NCI-H2196 (cell line): ENCODE results near the gene PGA4.
"Not testable (repeated sequence)": the region's sequence is repeated elsewhere in the genome, so short reads cannot be mapped to it uniquely, and the experiment has no call there.

Experiments
- DNase-seq: peaks from one replicate; lab custom pipeline; 2025; ENCODE audit not compliant: unreplicated experiment; lab: John Stamatoyannopoulos, UW

Gene PGA4

DNA sequence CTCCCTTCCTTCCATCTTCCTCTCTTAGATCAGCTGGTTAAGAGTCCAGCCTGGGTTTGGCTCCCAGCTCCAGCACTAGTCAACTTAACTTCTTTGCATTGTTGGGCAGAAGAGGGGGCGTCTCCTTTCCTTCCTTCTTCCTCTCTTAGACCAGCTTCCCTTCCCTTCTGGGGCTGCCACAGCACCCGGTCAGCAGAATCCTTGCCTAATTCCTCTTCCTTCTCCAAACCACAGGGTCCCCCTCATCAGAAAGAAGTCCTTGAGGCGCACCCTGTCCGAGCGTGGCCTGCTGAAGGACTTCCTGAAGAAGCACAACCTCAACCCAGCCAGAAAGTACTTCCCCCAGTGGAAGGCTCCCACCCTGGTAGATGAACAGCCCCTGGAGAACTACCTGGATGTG, 18.3 kb upstream of the PGA4 start:
- DNase-seq: not testable (repeated sequence)

DNA sequence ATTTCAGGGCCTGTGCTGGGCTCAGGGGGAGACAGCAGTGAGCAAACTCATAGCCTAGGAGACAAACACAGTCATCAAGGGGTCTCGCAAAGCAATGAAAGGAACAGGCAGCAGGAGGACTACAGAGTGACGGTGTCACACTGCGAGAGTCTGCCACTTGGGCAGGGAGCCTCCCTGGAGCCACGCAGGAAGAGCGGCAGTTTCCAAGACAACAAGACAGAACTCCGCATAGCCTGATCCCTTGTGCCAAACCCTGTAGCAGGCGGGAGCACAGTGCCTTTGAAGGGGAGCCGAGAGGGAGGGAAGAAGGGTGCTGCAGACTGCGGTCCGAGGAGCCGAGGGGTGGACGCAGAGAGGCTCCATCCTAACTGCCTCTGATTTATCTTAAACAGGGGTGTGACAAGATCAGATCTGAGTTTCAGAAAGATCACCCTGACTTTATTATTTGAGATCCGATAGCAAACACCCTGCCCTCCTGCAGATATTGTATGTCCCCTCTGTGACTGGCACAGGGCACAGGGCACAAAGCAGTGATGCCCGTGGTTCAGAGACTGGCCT, 17.6 kb upstream of the PGA4 start:
- not testable (repeated sequence) for DNase-seq

DNA sequence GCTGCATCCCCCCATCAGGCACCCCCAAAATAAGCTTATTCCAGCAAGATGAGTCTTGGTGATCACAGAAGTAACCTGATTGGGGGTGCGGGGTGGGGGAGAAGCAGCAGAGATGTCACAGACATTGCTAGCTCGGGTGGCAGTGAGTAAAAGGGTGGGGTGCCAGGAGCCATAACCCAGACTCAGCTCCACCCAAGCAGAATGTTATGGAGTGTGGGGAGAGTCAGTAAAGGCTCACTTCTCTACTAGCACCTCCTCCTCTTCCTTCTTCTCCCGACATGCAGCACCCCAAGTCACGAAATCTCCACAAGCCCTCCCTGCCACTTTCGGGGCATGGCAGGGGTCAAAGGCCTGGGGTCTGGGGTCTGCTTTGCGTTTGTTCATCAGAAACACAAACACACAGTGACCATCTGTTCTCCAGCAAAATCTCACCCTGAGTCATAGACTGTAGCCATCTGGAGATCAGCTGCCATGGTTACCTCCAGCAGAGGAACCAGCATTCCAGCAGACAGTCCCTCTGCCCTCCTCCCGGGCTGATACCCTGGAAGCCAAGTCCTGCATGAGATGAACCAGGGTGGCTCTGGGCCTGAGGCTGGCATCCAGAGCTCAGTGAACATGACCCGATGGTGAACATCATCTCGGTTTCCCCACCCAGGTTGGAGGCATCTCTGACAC, 14.4 kb upstream of the PGA4 start:
- DNase-seq: not testable (repeated sequence)

DNA sequence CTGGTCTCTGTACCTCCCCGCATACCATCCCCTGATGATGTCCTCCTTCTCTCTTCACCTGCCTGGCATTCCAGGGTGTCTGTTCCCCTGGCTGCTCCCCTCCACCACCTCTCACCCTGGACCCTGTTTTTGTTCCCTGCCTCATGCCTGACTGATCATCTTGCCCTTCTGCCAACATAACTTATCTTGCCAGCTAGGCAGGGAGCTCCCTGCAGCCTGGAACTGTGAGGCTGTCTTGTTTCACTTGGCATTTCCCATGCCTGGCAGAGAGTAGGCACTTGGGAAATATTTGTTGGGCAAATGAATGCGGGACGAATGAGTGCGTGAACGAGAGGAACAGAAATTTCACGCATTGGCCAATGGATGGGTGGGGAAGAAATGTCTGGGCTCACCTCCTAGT, 11.5 kb upstream of the PGA4 start:
- DNase-seq: not testable (repeated sequence)

DNA sequence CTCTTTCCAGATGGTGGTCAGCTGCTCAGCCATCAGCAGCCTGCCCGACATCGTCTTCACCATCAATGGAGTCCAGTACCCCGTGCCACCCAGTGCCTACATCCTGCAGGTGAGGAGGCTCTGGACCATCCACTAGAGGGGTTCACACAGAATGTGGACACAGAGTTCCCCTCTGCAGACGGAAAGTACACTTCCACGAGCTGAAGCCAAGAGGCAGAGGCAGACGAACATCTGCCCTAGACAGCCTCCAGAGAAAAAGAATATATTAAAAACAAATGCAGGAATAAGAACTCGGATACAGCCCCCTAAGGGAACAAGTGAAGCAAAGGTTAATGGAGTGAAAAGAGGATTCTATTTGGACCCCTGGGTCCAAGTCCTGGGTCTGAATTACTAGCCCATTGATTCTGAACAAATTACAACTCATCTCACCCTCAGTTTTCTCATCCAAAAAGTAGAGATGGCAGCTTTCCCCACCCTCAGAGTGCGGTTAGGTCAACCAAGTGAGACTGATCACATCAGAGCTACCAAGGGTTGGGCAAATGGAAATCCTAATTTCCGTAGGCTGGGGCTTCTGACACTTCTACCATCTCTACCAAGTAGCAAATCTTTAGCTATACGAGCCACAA, 10.7 kb upstream of the PGA4 start:
- DNase-seq: not testable (repeated sequence)

DNA sequence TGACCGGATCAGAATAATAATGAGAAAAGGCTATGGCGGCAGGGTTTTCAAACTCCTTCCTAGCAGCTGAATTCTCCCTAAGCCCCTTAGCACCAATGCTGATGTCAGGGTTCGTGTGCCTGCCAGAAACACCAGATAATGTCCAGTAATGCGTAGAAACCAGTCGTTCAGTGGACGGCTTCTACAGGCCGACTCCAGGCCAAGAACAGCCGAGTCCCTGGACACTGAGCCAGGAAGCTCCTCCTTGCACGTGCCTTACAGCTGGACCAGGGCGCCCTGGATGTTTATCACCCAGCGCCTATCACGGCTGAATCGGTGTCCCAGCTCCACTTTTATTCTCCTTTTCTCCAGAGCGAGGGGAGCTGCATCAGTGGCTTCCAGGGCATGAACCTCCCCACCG, 9.9 kb upstream of the PGA4 start:
- not testable (repeated sequence) for DNase-seq

DNA sequence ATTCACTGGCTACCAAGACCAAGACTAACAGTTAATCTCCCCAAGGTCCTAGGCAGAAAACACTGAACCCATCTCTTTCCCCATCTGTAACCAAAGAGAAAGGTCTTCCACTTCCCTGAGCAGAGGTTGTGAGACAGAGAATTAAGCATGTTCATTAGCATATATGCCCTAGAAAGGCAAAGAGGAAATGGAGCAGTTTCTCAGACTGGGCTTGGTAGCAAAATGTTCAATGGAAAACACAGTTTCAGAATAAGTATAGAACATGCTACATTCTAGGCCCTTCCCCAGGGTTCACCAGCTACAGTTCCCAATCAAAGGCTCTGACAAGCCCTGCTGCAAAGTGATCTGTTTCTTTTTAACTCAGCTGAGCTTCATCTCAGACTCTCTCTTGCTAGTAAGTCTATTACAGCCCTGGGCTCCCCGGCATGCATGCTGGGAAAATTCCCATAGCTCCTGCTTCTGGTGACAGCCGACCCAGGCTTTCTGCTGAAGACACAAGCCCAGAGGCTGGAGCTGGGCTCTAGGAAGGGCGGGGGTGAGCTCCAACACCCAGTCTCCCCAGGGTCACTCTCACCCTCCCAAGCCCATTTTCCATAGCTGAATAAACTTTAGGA, 8.3 kb upstream of the PGA4 start:
- not testable (repeated sequence) for DNase-seq

DNA sequence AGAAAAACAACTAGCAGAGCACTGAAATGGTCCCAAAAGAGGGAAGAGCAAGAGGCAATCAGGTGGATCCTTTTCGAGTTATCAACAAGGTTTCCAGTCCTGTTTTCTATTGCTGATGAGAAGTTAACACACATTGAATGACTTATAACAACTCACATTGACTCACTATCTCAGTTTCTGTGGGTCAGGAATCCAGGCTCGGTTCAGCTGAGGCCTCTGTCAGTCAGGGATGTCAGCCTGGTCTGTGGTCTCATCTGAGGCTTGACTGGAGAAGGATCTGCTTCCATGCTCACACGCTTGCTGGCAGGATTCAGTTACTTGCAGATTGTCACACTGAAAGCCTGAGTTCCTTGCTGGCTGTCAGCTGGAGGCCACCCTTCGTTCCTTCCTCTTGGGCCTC, 3.8 kb upstream of the PGA4 start:
- DNase-seq: not testable (repeated sequence)

DNA sequence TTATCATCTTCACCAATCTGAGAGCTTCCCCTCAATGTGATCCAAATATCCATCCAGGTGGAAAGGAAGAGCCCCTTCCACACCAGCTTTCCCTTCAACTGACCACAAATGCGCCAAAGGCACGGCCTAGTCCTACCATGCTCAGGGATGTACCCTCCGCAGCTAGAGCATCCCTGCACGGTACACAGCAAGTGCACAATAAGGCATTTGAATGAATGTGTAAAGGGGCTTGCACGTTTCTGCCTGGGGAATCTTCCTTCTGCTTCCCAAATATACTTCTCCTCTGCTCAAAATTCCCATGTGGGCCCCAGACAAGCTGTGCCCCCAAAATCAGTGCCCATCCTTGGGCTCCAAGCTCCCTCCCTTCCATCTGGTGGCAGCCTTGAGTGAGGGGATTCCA, 3.1 kb upstream of the PGA4 start:
- not testable (repeated sequence) for DNase-seq

DNA sequence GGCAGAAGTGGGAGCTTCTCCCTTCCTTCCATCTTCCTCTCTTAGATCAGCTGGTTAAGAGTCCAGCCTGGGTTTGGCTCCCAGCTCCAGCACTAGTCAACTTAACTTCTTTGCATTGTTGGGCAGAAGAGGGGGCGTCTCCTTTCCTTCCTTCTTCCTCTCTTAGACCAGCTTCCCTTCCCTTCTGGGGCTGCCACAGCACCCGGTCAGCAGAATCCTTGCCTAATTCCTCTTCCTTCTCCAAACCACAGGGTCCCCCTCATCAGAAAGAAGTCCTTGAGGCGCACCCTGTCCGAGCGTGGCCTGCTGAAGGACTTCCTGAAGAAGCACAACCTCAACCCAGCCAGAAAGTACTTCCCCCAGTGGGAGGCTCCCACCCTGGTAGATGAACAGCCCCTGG, 545 bp downstream of the PGA4 start:
- not testable (repeated sequence) for DNase-seq

DNA sequence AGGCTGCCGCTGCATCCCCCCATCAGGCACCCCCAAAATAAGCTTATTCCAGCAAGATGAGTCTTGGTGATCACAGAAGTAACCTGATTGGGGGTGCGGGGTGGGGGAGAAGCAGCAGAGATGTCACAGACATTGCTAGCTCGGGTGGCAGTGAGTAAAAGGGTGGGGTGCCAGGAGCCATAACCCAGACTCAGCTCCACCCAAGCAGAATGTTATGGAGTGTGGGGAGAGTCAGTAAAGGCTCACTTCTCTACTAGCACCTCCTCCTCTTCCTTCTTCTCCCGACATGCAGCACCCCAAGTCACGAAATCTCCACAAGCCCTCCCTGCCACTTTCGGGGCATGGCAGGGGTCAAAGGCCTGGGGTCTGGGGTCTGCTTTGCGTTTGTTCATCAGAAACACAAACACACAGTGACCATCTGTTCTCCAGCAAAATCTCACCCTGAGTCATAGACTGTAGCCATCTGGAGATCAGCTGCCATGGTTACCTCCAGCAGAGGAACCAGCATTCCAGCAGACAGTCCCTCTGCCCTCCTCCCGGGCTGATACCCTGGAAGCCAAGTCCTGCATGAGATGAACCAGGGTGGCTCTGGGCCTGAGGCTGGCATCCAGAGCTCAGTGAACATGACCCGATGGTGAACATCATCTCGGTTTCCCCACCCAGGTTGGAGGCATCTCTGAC, 4.5 kb downstream of the PGA4 start:
- DNase-seq: not testable (repeated sequence)

DNA sequence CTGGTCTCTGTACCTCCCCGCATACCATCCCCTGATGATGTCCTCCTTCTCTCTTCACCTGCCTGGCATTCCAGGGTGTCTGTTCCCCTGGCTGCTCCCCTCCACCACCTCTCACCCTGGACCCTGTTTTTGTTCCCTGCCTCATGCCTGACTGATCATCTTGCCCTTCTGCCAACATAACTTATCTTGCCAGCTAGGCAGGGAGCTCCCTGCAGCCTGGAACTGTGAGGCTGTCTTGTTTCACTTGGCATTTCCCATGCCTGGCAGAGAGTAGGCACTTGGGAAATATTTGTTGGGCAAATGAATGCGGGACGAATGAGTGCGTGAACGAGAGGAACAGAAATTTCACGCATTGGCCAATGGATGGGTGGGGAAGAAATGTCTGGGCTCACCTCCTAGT, 7.3 kb downstream of the PGA4 start:
- DNase-seq: not testable (repeated sequence)

DNA sequence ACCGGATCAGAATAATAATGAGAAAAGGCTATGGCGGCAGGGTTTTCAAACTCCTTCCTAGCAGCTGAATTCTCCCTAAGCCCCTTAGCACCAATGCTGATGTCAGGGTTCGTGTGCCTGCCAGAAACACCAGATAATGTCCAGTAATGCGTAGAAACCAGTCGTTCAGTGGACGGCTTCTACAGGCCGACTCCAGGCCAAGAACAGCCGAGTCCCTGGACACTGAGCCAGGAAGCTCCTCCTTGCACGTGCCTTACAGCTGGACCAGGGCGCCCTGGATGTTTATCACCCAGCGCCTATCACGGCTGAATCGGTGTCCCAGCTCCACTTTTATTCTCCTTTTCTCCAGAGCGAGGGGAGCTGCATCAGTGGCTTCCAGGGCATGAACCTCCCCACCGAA, 8.9 kb downstream of the PGA4 start:
- DNase-seq: not testable (repeated sequence)

DNA sequence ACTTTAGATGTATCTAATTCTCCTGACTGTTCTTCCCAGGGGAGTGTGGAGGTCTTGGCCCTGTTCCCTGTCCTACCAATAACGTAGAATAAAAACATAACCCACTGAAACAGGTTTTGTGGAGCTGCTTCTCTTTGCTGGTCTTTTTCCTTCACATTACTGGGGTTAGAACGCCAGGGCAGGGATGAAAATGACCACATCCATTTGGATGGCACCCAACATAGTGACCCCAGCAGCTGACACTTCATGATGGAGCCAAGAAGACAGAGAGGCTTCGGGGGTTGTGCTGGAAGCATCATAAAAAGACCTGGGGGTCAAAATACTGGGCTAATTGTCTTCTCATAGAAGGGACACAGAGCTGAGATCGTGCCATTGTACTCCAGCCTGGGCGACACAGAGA, 9.4 kb downstream of the PGA4 start:
- not testable (repeated sequence) for DNase-seq

DNA sequence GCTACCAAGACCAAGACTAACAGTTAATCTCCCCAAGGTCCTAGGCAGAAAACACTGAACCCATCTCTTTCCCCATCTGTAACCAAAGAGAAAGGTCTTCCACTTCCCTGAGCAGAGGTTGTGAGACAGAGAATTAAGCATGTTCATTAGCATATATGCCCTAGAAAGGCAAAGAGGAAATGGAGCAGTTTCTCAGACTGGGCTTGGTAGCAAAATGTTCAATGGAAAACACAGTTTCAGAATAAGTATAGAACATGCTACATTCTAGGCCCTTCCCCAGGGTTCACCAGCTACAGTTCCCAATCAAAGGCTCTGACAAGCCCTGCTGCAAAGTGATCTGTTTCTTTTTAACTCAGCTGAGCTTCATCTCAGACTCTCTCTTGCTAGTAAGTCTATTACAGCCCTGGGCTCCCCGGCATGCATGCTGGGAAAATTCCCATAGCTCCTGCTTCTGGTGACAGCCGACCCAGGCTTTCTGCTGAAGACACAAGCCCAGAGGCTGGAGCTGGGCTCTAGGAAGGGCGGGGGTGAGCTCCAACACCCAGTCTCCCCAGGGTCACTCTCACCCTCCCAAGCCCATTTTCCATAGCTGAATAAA, 10.5 kb downstream of the PGA4 start:
- not testable (repeated sequence) for DNase-seq

DNA sequence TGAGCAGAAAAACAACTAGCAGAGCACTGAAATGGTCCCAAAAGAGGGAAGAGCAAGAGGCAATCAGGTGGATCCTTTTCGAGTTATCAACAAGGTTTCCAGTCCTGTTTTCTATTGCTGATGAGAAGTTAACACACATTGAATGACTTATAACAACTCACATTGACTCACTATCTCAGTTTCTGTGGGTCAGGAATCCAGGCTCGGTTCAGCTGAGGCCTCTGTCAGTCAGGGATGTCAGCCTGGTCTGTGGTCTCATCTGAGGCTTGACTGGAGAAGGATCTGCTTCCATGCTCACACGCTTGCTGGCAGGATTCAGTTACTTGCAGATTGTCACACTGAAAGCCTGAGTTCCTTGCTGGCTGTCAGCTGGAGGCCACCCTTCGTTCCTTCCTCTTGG, 15.0 kb downstream of the PGA4 start:
- not testable (repeated sequence) for DNase-seq

DNA sequence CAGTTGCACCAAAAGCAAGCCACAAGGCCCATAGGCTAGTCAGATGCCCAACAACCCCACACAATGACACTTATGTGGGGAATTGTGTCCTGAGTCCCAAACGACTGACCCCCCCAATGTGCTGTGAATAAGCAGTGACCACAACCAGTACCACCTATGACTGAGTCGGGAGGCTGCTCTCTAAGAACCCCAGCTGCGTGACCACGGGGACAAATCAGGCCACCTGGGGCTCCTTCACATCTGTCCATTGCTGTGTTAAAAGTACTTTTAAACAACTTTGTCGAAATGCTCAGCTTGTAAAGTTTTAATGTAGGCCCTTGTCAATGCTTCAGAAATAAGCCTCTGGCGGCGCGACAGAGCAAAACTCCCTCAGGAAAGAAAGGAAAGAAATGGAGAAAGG, 18.1 kb downstream of the PGA4 start:
- not testable (repeated sequence) for DNase-seq

DNA sequence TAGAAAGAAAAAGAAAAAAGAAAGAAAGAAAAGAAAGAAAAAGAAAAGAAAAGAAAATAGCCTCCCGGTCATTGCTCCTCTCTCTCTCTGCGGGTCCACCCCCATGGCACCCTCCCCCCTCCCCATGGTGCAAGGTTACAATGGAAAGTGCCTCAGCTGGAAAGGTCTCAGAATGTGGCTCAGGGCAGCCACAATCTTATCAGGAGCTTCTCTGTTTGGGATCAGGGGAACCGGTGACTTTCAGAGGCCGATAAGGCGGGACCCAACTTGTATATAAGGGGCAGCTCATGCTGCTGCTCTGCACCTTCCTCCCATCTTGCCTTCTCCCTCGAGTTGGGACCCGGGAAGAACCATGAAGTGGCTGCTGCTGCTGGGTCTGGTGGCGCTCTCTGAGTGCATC, 18.7 kb downstream of the PGA4 start, which contains the start of gene PGA5:
TSS of gene PGA5 (plus strand) at position 301 of the 400 bp plus-strand sequence. CDS start at position 353, 52 bp downstream.
- not testable (repeated sequence) for DNase-seq

DNA sequence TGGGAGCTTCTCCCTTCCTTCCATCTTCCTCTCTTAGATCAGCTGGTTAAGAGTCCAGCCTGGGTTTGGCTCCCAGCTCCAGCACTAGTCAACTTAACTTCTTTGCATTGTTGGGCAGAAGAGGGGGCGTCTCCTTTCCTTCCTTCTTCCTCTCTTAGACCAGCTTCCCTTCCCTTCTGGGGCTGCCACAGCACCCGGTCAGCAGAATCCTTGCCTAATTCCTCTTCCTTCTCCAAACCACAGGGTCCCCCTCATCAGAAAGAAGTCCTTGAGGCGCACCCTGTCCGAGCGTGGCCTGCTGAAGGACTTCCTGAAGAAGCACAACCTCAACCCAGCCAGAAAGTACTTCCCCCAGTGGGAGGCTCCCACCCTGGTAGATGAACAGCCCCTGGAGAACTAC, 19.4 kb downstream of the PGA4 start:
- DNase-seq: not testable (repeated sequence)

DNA sequence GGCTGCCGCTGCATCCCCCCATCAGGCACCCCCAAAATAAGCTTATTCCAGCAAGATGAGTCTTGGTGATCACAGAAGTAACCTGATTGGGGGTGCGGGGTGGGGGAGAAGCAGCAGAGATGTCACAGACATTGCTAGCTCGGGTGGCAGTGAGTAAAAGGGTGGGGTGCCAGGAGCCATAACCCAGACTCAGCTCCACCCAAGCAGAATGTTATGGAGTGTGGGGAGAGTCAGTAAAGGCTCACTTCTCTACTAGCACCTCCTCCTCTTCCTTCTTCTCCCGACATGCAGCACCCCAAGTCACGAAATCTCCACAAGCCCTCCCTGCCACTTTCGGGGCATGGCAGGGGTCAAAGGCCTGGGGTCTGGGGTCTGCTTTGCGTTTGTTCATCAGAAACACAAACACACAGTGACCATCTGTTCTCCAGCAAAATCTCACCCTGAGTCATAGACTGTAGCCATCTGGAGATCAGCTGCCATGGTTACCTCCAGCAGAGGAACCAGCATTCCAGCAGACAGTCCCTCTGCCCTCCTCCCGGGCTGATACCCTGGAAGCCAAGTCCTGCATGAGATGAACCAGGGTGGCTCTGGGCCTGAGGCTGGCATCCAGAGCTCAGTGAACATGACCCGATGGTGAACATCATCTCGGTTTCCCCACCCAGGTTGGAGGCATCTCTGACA, 23.3 kb downstream of the PGA4 start:
- DNase-seq: not testable (repeated sequence)
